Endothelial cell of umbilical vein (primary cell): ENCODE data around the gene DLX3.

Experiments used
- CTCF ChIP-seq, 2 donors: IDR thresholded peaks; 1 replicate in 1 of 2; 2 replicates in 1 of 2; pipeline ENCODE4 v1.5.1; 2011; ENCODE audit warnings: low read length in 2 of 2, mild to moderate bottlenecking in 2 of 2, moderate library complexity in 2 of 2, control low read depth in 1 of 2, inconsistent platforms in 1 of 2, low read depth in 1 of 2; ENCODE audit not compliant: insufficient read depth in 1 of 2; ENCODE audit errors: extremely low read depth in 1 of 2
- EZH2 ChIP-seq: IDR thresholded peaks from 2 replicates; pipeline ENCODE4 v1.6.1; 2012; ENCODE audit warnings: borderline replicate concordance, low read depth, mild to moderate bottlenecking, moderate library complexity, low read length, inconsistent platforms; ENCODE audit not compliant: severe bottlenecking
- JUN ChIP-seq: IDR thresholded peaks from 2 replicates; pipeline ENCODE4 v1.6.1; 2011; ENCODE audit warnings: borderline replicate concordance, low read depth; ENCODE audit not compliant: insufficient read length, insufficient read depth
- POLR2A ChIP-seq: IDR thresholded peaks from 2 replicates; pipeline ENCODE4 v1.6.1; 2012; ENCODE audit warnings: low read depth, mild to moderate bottlenecking, control low read depth, low read length
- POLR2AphosphoS5 ChIP-seq: IDR thresholded peaks from 2 replicates; pipeline ENCODE4 v1.6.1; 2012; ENCODE audit warnings: low read depth, mild to moderate bottlenecking, control low read depth, low read length, moderate library complexity; ENCODE audit not compliant: insufficient read depth

GRCh38 chr17:49958723-49959122, 36.3 kb downstream of the DLX3 start:
- TF ChIP-seq POLR2A = no peak
- no peak for TF ChIP-seq CTCF (IDR thresholded peaks at IDR 0.05; ENCODE audit: extremely low read depth in 1 of 2, insufficient read depth in 1 of 2, low read depth in 1 of 2, low read length in 2 of 2)
- no peak for TF ChIP-seq POLR2AphosphoS5
- TF ChIP-seq EZH2 = no peak
- TF ChIP-seq JUN = no peak
